H7 (cell line): ENCODE results near the gene VIPR2. TPM values are rescaled to one million over a fixed set of nuclear protein-coding genes. Genes with fewer than 3 reads are reported as not detected.
"Not testable (repeated sequence)": the region's sequence is repeated elsewhere in the genome, so short reads cannot be mapped to it uniquely, and the experiment has no call there.

Experiments
- DNase-seq: peaks from one replicate; pipeline ENCODE4 v3.0.0; 2012
- H3K27me3 ChIP-seq: 2 replicates; pipeline ENCODE4 v1.6.0; 2011; ENCODE audit warnings: mild to moderate bottlenecking, low read length; ENCODE audit not compliant: control insufficient read depth, insufficient read depth
- H3K36me3 ChIP-seq: replicated peaks from 2 replicates; pipeline ENCODE4 v1.5.1; 2011; ENCODE audit warnings: low read length; ENCODE audit not compliant: control insufficient read depth, insufficient read depth
- H3K4me3 ChIP-seq: 2 replicates; pipeline ENCODE4 v1.5.1; 2011; ENCODE audit warnings: low read depth, mild to moderate bottlenecking, control low read depth, low read length, moderate library complexity; ENCODE audit not compliant: insufficient read depth
- total RNA-seq: library from RNA; depleted of rRNA; stranded (reverse); fragments of >200 nt; shearing (Covaris generic); gene quantifications from 2 replicates; pipeline ENCODE4 v1.2.3, GENCODE V29; 2014

The VIPR2 gene
- total RNA-seq, 1 experiment from 2014 or later = 2.5 TPM

DNA sequence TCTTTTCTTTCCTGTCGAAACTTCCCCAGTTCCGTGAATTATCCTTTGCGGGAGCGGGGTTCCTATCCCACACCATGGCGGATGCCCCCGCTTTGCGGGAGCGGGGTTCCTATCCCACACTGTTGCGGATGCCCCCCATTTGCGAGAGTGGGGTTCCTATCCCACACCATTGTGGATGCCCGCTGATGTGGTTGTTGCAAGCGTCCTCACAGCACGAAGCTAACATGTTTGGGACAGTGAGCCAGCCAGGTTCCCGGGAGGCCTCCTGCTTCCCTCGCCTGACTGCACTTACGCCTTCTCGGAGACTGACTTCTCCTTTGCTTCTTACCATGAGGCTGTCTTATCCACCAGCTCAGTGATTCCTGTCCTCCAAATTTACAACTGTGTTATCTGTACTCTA lies 134.7 kb downstream of the VIPR2 start:
- Histone ChIP-seq H3K27me3 (no peaks in the 10 kb centered on the region), H3K36me3 (no peaks in the 10 kb centered on the region), H3K4me3 (no peak overlapping the region)
- no peak for DNase-seq

GRCh38 chr7:159008417-159008816 lies 136.2 kb downstream of the VIPR2 start:
- DNase-seq = no peak
- no peaks in the 10 kb centered on the region for H3K36me3 ChIP-seq
- H3K27me3 ChIP-seq = no peaks in the 10 kb centered on the region
- H3K4me3 ChIP-seq = no peak overlapping the region

- DNase-seq = no peak
- Histone ChIP-seq H3K4me3 (no peak overlapping the region), H3K27me3 (no peaks in the 10 kb centered on the region), H3K36me3 (no peaks in the 10 kb centered on the region)
These were observed 136.7 kb downstream of the VIPR2 start for GRCh38 chr7:159007996-159008389.

DNA sequence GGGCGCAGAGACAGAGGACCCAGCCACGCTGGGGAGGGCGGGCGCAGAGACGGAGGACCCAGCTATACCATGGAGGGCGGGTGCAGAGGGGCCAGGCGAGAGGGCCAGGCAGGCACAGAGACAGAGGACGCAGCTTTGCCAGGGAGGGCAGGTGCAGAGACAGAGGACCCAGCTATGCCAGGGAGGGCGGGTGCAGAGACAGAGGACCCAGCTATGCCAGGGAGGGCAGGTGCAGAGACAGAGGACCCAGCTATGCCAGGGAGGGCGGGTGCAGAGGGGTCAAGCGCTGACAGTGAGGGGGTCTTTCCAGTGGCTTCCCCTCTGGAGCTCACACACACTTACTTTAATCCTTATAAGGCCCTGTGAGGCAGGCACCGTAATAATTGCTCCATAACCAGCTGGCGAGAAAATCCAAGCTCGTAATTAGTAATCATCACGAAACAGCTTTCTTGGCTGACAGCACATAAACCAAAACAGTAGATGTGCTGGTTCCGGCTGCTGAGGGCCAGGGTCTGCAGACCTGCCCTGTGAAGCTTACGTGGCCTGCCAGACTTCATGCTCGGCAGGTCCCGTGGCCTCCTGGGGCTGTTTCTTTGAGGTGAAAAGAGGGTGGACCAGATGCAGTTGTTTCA lies 137.2 kb downstream of the VIPR2 start:
- no peaks in the 10 kb centered on the region for H3K27me3 ChIP-seq
- H3K36me3 ChIP-seq = no peaks in the 10 kb centered on the region
- H3K4me3 ChIP-seq = no peak overlapping the region
- DNase-seq = peak; percentile 29

DNA sequence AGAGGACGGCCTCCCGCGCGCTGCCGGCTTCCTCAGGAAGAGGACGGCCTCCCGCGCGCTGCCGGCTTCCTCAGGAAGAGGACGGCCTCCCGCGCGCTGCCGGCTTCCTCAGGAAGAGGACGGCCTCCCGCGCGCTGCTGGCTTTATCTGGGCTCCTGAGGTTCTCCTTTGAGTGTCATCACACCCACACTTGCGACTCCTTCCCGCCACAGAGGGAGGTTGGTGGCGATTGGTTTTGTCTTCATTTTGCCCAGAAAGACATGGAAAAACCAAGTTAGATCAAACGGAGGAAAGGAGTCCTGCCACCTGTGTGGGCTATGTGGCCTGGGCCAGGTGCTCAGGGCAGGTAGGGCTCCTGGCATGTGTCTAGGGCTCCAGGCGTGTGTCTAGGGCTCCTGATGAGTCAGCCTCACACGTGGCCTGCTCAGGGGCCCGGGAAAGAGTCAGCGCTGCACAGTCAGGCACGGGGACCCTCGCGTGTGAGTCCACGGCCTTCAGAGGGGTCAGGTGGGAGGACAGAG lies 138.0 kb downstream of the VIPR2 start:
- Histone ChIP-seq H3K4me3 (no peak overlapping the region), H3K36me3 (no peaks in the 10 kb centered on the region), H3K27me3 (no peaks in the 10 kb centered on the region)
- DNase-seq = peak; percentile 30

DNA sequence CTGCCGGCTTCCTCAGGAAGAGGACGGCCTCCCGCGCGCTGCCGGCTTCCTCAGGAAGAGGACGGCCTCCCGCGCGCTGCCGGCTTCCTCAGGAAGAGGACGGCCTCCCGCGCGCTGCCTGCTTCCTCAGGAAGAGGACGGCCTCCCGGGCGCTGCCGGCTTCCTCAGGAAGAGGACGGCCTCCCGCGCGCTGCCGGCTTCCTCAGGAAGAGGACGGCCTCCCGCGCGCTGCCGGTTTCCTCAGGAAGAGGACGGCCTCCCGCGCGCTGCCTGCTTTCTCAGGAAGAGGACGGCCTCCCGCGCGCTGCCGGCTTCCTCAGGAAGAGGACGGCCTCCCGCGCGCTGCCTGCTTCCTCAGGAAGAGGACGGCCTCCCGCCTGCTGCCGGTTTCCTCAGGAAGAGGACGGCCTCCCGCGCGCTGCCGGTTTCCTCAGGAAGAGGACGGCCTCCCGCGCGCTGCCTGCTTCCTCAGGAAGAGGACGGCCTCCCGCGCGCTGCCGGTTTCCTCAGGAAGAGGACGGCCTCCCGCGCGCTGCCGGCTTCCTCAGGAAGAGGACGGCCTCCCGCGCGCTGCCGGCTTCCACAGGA lies 138.6 kb downstream of the VIPR2 start:
- DNase-seq, H3K27me3 ChIP-seq, H3K4me3 ChIP-seq, H3K36me3 ChIP-seq: not testable (repeated sequence)

GRCh38 chr7:159005618-159006017 lies 139.0 kb downstream of the VIPR2 start:
- Histone ChIP-seq H3K27me3 (no peaks in the 10 kb centered on the region), H3K4me3 (no peak overlapping the region), H3K36me3 (no peaks in the 10 kb centered on the region)
- no peak for DNase-seq

GRCh38 chr7:159004411-159004810 lies 140.3 kb downstream of the VIPR2 start:
- no peaks in the 10 kb centered on the region for H3K36me3 ChIP-seq
- no peaks in the 10 kb centered on the region for H3K27me3 ChIP-seq
- no peak for DNase-seq
- H3K4me3 ChIP-seq = no peak overlapping the region

- Histone ChIP-seq H3K4me3 (no peak overlapping the region), H3K27me3 (peaks cover 10% of the 10 kb centered on the region), H3K36me3 (no peaks in the 10 kb centered on the region)
- DNase-seq = no peak
These were observed 142.9 kb downstream of the VIPR2 start for GRCh38 chr7:159001811-159002210.

DNA sequence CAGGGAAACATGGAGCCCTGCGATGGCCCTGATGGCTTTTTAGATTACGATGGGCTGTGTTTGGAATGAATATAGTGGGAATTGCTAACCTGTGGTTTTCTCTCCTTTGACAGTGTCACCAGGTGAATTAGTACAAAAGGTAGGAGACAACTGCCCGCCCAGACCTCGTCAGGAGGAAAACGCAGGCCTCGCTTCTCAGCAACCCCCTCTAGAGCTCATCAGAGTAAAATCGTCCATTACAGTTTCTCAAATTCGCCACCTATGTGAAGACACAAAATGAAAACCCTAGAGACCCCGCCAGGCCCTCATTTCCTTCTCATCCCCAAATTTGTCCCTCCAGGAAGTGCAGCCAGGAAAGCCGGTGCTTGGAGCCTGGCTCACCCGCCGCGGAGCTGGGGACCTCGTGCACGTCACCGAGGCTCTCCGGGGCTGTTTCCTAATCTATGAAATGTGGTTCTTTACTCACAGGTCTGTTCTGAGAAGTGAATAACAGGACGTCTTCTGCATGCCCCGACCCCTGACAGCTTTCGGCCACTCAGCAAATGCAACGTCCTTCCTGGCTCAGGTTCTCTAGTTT lies 143.7 kb downstream of the VIPR2 start:
- Histone ChIP-seq H3K4me3 (no peak overlapping the region), H3K27me3 (peaks cover 18% of the 10 kb centered on the region), H3K36me3 (no peaks in the 10 kb centered on the region)
- peak; percentile 84 for DNase-seq

GRCh38 chr7:159000070-159000469 lies 144.6 kb downstream of the VIPR2 start:
- Histone ChIP-seq H3K4me3 (no peak overlapping the region), H3K27me3 (peaks cover 24% of the 10 kb centered on the region), H3K36me3 (no peaks in the 10 kb centered on the region)
- DNase-seq = peak; percentile 19

- H3K27me3 ChIP-seq = peaks cover 24% of the 10 kb centered on the region
- no peak overlapping the region for H3K4me3 ChIP-seq
- peak; percentile 70 for DNase-seq
- H3K36me3 ChIP-seq = no peaks in the 10 kb centered on the region
These were observed 145.2 kb downstream of the VIPR2 start for GRCh38 chr7:158999496-158999895.

DNA sequence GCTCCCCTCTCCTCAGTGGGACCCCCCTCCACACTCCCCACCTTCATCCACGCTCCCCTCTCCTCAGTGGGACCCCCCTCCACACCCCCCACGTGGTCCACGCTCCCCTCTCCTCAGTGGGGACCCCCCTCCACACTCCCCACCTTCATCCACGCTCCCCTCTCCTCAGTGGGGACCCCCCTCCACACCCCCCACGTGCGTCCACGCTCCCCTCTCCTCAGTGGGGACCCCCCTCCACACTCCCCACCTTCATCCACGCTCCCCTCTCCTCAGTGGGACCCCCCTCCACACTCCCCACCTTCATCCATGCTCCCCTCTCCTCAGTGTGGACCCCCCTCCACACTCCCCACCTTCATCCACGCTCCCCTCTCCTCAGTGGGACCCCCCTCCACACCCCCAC lies 146.4 kb downstream of the VIPR2 start:
- not testable (repeated sequence) for H3K4me3 ChIP-seq, DNase-seq, H3K36me3 ChIP-seq
- peaks cover 26% of the 10 kb centered on the region for H3K27me3 ChIP-seq

- H3K36me3 ChIP-seq = no peaks in the 10 kb centered on the region
- H3K4me3 ChIP-seq = peak overlapping the region; percentile 21; the same call in 1 of the 2 replicates
- peaks cover 33% of the 10 kb centered on the region for H3K27me3 ChIP-seq
- DNase-seq = peak; percentile 73
These were observed 147.2 kb downstream of the VIPR2 start for GRCh38 chr7:158997471-158997870.

GRCh38 chr7:158997110-158997453 lies 147.6 kb downstream of the VIPR2 start:
- H3K36me3 ChIP-seq = no peaks in the 10 kb centered on the region
- DNase-seq = peak; percentile 75
- peak overlapping the region; percentile 21; the same call in 1 of the 2 replicates for H3K4me3 ChIP-seq
- peaks cover 36% of the 10 kb centered on the region for H3K27me3 ChIP-seq
